Calu3 (cell line): ENCODE results near the gene VPS39. TPM values are rescaled to one million over a fixed set of nuclear protein-coding genes. Genes with fewer than 3 reads are reported as not detected.

Source experiments
- BruUV-seq: library from RNA; stranded (reverse); fragments of 400-500 nt; replicated peaks from 2 replicates; lab custom pipeline; 2021; lab: Mats Ljungman, UMichigan
- CTCF ChIA-PET: fragments of 300-600 bp; sonication (Branson Sonifier 250); formaldehyde crosslinking; loops from one replicate; lab custom pipeline; 2022; ENCODE audit warnings: antibody characterized with exemption; lab: Charles Lee
- DNase-seq: peaks from one replicate; pipeline ENCODE4 v3.0.0; 2022
- H3K27ac Mint-ChIP-seq: one replicate; pipeline ENCODE4 v1.8.0; 2022; ENCODE audit warnings: mixed read lengths; ENCODE audit not compliant: unreplicated experiment
- H3K27me3 Mint-ChIP-seq: one replicate; pipeline ENCODE4 v1.8.0; 2022; ENCODE audit warnings: mixed read lengths; ENCODE audit not compliant: unreplicated experiment
- H3K36me3 Mint-ChIP-seq: one replicate; pipeline ENCODE4 v1.8.0; 2022; ENCODE audit warnings: mild to moderate bottlenecking, moderate library complexity, mixed read lengths; ENCODE audit not compliant: insufficient read depth, unreplicated experiment
- H3K4me1 Mint-ChIP-seq: one replicate; pipeline ENCODE4 v1.8.0; 2022; ENCODE audit warnings: mild to moderate bottlenecking, low read depth, mixed read lengths; ENCODE audit not compliant: unreplicated experiment
- H3K4me3 Mint-ChIP-seq: one replicate; pipeline ENCODE4 v1.8.0; 2022; ENCODE audit warnings: mild to moderate bottlenecking, low read depth, moderate library complexity, mixed read lengths; ENCODE audit not compliant: unreplicated experiment
- H3K9me3 Mint-ChIP-seq: one replicate; pipeline ENCODE4 v1.8.0; 2022; ENCODE audit warnings: low read depth, mixed read lengths; ENCODE audit not compliant: unreplicated experiment
- intact Hi-C: fragments of 100-400 bp; cut with micrococcal nuclease; formaldehyde crosslinking; loops from one replicate; pipeline ENCODE4 v1.10.0; 2022; ENCODE audit not compliant: unreplicated experiment
- total RNA-seq: library from RNA; stranded (reverse); gene quantifications from 2 replicates; pipeline ENCODE4 v1.2.3, GENCODE V29; 2022
- TF ChIP-seq, protein P1 (sequence below): fragments of 200-600 bp; IDR thresholded peaks from one replicate; pipeline ENCODE4 v1.8.0; 2022; ENCODE audit warnings: antibody characterized with exemption; ENCODE audit not compliant: unreplicated experiment

Gene VPS39
- total RNA-seq, 1 experiment from 2014 or later = 34.6 TPM

DNA sequence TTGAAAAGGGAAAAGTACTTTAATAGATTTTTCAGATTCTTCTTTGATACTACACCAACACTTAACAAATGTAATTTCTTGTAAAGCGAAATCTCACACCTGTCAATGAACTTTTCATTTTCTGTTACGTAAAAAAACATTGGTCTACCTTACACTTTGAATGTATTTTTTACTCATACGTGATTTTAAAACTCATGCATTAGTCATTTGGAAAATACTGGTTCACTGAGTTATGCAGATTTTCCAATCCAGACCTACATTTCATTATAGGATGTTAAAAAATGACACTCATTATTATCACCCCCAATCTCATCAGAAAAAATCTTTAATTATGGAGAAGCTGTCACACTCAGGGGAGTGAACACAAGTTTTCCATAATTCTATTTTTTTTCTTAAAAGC lies 14.7 kb downstream of the VPS39 start:
- BruUV-seq = no TSS peak
- CTCF ChIA-PET = interaction anchor here (0.6 kb wide), 1 partner anchor 21 kb away, joined by 4 read pairs; no protein-coding TSS in a partner anchor
- TF ChIP-seq, protein P1, sequence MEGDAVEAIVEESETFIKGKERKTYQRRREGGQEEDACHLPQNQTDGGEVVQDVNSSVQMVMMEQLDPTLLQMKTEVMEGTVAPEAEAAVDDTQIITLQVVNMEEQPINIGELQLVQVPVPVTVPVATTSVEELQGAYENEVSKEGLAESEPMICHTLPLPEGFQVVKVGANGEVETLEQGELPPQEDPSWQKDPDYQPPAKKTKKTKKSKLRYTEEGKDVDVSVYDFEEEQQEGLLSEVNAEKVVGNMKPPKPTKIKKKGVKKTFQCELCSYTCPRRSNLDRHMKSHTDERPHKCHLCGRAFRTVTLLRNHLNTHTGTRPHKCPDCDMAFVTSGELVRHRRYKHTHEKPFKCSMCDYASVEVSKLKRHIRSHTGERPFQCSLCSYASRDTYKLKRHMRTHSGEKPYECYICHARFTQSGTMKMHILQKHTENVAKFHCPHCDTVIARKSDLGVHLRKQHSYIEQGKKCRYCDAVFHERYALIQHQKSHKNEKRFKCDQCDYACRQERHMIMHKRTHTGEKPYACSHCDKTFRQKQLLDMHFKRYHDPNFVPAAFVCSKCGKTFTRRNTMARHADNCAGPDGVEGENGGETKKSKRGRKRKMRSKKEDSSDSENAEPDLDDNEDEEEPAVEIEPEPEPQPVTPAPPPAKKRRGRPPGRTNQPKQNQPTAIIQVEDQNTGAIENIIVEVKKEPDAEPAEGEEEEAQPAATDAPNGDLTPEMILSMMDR = no peak
- Mint-ChIP-seq H3K27me3 (no peaks in the 10 kb centered on the region), H3K27ac (no peak overlapping the region), H3K36me3 (peaks cover 7% of the 10 kb centered on the region), H3K9me3 (no peaks in the 10 kb centered on the region), H3K4me3 (no peak overlapping the region), H3K4me1 (no peaks in the 10 kb centered on the region)
- intact Hi-C loops = no loop called here
- DNase-seq = no peak

DNA sequence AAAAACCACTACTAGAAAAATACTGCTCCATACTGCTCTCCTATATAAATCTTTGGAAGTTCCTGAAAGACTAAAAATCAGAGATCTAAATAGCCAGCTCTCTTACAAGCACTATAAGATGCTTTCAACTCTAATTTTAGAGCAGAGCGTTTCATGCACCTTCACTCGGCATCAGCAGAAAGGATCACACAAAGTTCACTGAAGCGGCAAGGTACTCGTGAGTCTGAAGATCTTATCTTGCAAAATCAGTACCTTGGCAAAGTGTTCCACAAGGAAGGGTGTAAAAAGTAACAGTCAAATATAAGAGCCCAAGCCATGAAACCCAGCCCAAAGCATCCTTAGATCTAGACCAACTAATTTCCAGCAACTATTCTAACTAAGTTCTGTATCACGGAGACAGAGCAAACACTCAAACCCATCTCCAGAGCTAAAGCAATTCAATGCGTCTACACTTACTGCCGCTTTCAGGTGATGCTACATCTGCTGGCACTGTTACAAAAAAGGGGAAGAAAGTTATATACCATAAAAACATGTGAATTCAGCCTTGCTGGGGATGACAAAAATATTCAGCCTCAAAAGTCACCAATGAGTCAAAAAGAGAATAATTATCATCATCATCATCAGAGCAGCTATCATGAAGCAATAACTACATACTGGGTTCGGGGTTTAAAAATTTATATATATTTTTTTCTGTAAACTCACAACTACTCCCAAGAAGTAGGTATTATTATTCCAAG lies 16.3 kb downstream of the VPS39 start:
- no peaks in the 10 kb centered on the region for H3K4me1 Mint-ChIP-seq
- no peak for DNase-seq
- H3K9me3 Mint-ChIP-seq = no peaks in the 10 kb centered on the region
- CTCF ChIA-PET = no interaction called here
- BruUV-seq = no TSS peak
- intact Hi-C loops = no loop called here
- no peaks in the 10 kb centered on the region for H3K27me3 Mint-ChIP-seq
- TF ChIP-seq, protein P1 = no peak
- peaks cover 7% of the 10 kb centered on the region for H3K36me3 Mint-ChIP-seq
- no peak overlapping the region for H3K27ac Mint-ChIP-seq
- no peak overlapping the region for H3K4me3 Mint-ChIP-seq

DNA sequence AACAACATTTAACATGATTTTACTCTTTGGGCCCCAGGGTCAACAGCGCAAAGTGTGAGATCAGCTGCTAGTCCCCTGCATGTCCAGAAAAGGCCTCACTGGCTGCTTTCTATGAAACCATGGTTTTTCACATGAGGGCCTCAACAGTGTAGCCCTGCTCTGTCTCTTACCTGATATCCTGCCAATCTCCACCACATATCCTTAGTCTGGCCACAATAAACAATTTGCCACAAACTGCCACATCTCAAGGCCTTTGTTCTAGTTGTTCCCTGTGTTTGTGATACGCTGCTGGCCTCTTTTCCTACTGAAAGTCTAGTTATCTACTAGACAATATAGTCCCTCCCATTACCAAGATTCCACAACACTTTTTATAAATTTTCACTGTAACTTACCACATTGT lies 17.7 kb downstream of the VPS39 start:
- H3K36me3 Mint-ChIP-seq = peaks cover 11% of the 10 kb centered on the region
- no peaks in the 10 kb centered on the region for H3K9me3 Mint-ChIP-seq
- intact Hi-C loops = no loop called here
- H3K4me3 Mint-ChIP-seq = no peak overlapping the region
- BruUV-seq = no TSS peak
- TF ChIP-seq, protein P1 = no peak
- CTCF ChIA-PET = no interaction called here
- H3K27ac Mint-ChIP-seq = no peak overlapping the region
- no peaks in the 10 kb centered on the region for H3K27me3 Mint-ChIP-seq
- no peak for DNase-seq
- H3K4me1 Mint-ChIP-seq = no peaks in the 10 kb centered on the region

DNA sequence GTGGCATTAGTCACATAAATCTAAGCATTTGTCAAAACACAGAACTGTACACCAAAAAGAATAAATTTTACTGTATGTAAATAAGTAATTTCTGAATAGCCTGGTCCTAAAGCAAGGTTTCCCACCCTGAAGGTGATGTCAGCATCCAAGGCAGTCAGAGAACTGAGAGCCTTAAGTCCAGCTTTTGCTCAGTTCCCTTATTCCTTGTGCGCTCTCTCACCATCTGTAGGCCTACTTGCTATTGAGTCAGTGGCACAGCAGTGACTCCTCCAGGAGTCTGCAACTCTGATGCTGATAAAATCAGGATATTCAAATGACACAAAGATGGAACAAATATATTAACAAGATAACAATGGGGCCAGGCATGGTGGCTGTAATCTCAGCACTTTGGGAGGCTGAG lies 22.3 kb downstream of the VPS39 start:
- intact Hi-C loops = no loop called here
- H3K36me3 Mint-ChIP-seq = peaks cover 4% of the 10 kb centered on the region
- CTCF ChIA-PET = no interaction called here

More for the DNA sequence above, 22.3 kb downstream of the VPS39 start:
- no peak overlapping the region for H3K4me3 Mint-ChIP-seq
- no TSS peak for BruUV-seq
- DNase-seq = no peak
- TF ChIP-seq, protein P1 = no peak
- H3K9me3 Mint-ChIP-seq = no peaks in the 10 kb centered on the region
- H3K4me1 Mint-ChIP-seq = no peaks in the 10 kb centered on the region
- no peak overlapping the region for H3K27ac Mint-ChIP-seq
- no peaks in the 10 kb centered on the region for H3K27me3 Mint-ChIP-seq
